IMR-90 (cell line): ENCODE results near the gene ERCC6. TPM values are rescaled to one million over a fixed set of nuclear protein-coding genes. Genes with fewer than 3 reads are reported as not detected.

Source experiments
- ATAC-seq: fragments of 200-7000 bp; cut with Tn5 transposase; 2 replicates; pipeline ENCODE4 v1.9.1; 2020; ENCODE audit warnings: low read depth, mild to moderate bottlenecking, moderate library complexity
- BruUV-seq: library from RNA; stranded (reverse); fragments of 400-500 nt; replicated peaks from 2 replicates; lab custom pipeline; 2021; lab: Mats Ljungman, UMichigan
- CTCF ChIA-PET: fragments of 300-600 bp; formaldehyde crosslinking; extraction: SDS; loops from one replicate; lab custom pipeline; 2021; ENCODE audit warnings: antibody characterized with exemption; lab: Yijun Ruan, JAX
- POLR2A ChIA-PET: fragments of 300-600 bp; sonication (Branson Sonifier 250); formaldehyde crosslinking; loops from one replicate; lab custom pipeline; 2022; ENCODE audit warnings: antibody characterized with exemption; ENCODE audit not compliant: unreplicated experiment; lab: Charles Lee
- DNase-seq: peaks from one replicate; pipeline ENCODE4 v3.0.0; 2013
- H2AFZ ChIP-seq: replicated peaks from 2 replicates; pipeline ENCODE3; 2013; ENCODE audit warnings: low read length, mild to moderate bottlenecking; ENCODE audit not compliant: poor library complexity
- H2AK5ac ChIP-seq: 2 replicates; pipeline ENCODE4 v1.6.1; 2013; ENCODE audit warnings: low read depth, low read length, inconsistent platforms
- H2AK9ac ChIP-seq: replicated peaks from 2 replicates; pipeline ENCODE3; 2013; ENCODE audit warnings: mild to moderate bottlenecking, low read depth, low read length, moderate library complexity; ENCODE audit not compliant: poor library complexity
- H2BK120ac ChIP-seq: 2 replicates; pipeline ENCODE4 v1.6.1; 2013; ENCODE audit warnings: low read depth, low read length, inconsistent platforms
- H2BK15ac ChIP-seq: 3 replicates; pipeline ENCODE4 v1.6.1; 2013; ENCODE audit warnings: low read depth, low read length, inconsistent platforms
- H2BK20ac ChIP-seq: 2 replicates; pipeline ENCODE4 v1.6.1; 2013; ENCODE audit warnings: low read depth, mild to moderate bottlenecking, inconsistent platforms, low read length, moderate library complexity
- H2BK5ac ChIP-seq: 2 replicates; pipeline ENCODE4 v1.6.1; 2013; ENCODE audit warnings: mild to moderate bottlenecking, low read depth, low read length, inconsistent platforms; ENCODE audit not compliant: poor library complexity, severe bottlenecking
- H3K14ac ChIP-seq: replicated peaks from 2 replicates; pipeline ENCODE4 v1.6.1; 2013; ENCODE audit warnings: low read depth, low read length, inconsistent platforms
- H3K18ac ChIP-seq: 2 replicates; pipeline ENCODE4 v1.6.1; 2013; ENCODE audit warnings: low read depth, low read length, control low read depth
- H3K23ac ChIP-seq: 2 replicates; pipeline ENCODE4 v1.6.1; 2013; ENCODE audit warnings: low read depth, low read length, inconsistent platforms
- H3K27ac ChIP-seq: 2 replicates; pipeline ENCODE4 v1.5.1; 2013; ENCODE audit warnings: mild to moderate bottlenecking, control low read depth, low read length; ENCODE audit not compliant: insufficient read depth
- H3K27me3 ChIP-seq: 2 replicates; pipeline ENCODE4 v1.6.1; 2013; ENCODE audit warnings: low read length; ENCODE audit not compliant: control insufficient read depth, insufficient read depth
- H3K36me3 ChIP-seq: 2 replicates; pipeline ENCODE4 v1.6.1; 2013; ENCODE audit warnings: low read length, mixed read lengths; ENCODE audit not compliant: control insufficient read depth, insufficient read depth
- H3K4ac ChIP-seq: 2 replicates; pipeline ENCODE4 v1.6.1; 2013; ENCODE audit warnings: low read depth, low read length, inconsistent platforms
- H3K4me1 ChIP-seq: 2 replicates; pipeline ENCODE4 v1.6.1; 2013; ENCODE audit warnings: low read length, mixed read lengths; ENCODE audit not compliant: control insufficient read depth, insufficient read depth
- H3K4me2 ChIP-seq: 2 replicates; pipeline ENCODE4 v1.6.1; 2013; ENCODE audit warnings: low read depth, mild to moderate bottlenecking, control low read depth, low read length, moderate library complexity
- H3K4me3 ChIP-seq: 2 replicates; pipeline ENCODE4 v1.5.1; 2013; ENCODE audit warnings: low read depth, mild to moderate bottlenecking, control low read depth, low read length, moderate library complexity; ENCODE audit not compliant: insufficient read depth
- H3K56ac ChIP-seq: 2 replicates; pipeline ENCODE4 v1.6.1; 2013; ENCODE audit warnings: low read length, inconsistent platforms; ENCODE audit not compliant: insufficient read depth; ENCODE audit errors: extremely low read depth
- H3K79me1 ChIP-seq, 2 experiments: 2 replicates each; pipeline ENCODE4 v1.6.1; 2013; ENCODE audit warnings: low read length in 2 of 2, inconsistent platforms in 1 of 2, low read depth in 1 of 2
- H3K9ac ChIP-seq: 2 replicates; pipeline ENCODE4 v1.6.1; 2013; ENCODE audit warnings: low read depth, low read length, control low read depth
- H3K9me1 ChIP-seq: 2 replicates; pipeline ENCODE4 v1.6.1; 2013; ENCODE audit warnings: low read length, inconsistent platforms; ENCODE audit not compliant: insufficient read depth
- H3K9me3 ChIP-seq: 2 replicates; pipeline ENCODE4 v1.6.1; 2013; ENCODE audit warnings: low read length; ENCODE audit not compliant: control insufficient read depth, insufficient read depth
- H4K20me1 ChIP-seq: 2 replicates; pipeline ENCODE4 v1.6.1; 2013; ENCODE audit warnings: low read length, inconsistent platforms; ENCODE audit not compliant: insufficient read depth
- H4K5ac ChIP-seq: 2 replicates; pipeline ENCODE4 v1.6.1; 2013; ENCODE audit warnings: mild to moderate bottlenecking, low read depth, low read length, control low read depth
- H4K8ac ChIP-seq, 2 experiments: 2 replicates each; pipeline ENCODE4 v1.6.1; 2013; ENCODE audit warnings: low read depth in 2 of 2, low read length in 2 of 2, control low read depth in 1 of 2, inconsistent platforms in 1 of 2
- H4K91ac ChIP-seq: 2 replicates; pipeline ENCODE4 v1.6.1; 2013; ENCODE audit warnings: low read depth, low read length, inconsistent platforms; ENCODE audit not compliant: insufficient read depth
- BHLHE40 ChIP-seq: fragments of 150-350 bp; IDR thresholded peaks from 2 replicates; pipeline ENCODE4 v1.6.1; 2016; ENCODE audit warnings: mild to moderate bottlenecking, low read depth, low read length
- CEBPB ChIP-seq: IDR thresholded peaks from 2 replicates; pipeline ENCODE4 v1.6.1; 2012; ENCODE audit warnings: low read depth, low read length, improper control_type of control experiment
- CHD1 ChIP-seq: IDR thresholded peaks from 2 replicates; pipeline ENCODE4 v1.6.1; 2012; ENCODE audit warnings: low read depth, low read length, improper control_type of control experiment
- FOS ChIP-seq: fragments of 150-350 bp; IDR thresholded peaks from 2 replicates; pipeline ENCODE4 v1.6.1; 2016; ENCODE audit warnings: low read depth, low read length
- MAFK ChIP-seq: IDR thresholded peaks from 2 replicates; pipeline ENCODE4 v1.6.1; 2012; ENCODE audit warnings: low read depth, low read length, improper control_type of control experiment
- MXI1 ChIP-seq: IDR thresholded peaks from 2 replicates; pipeline ENCODE4 v1.6.1; 2012; ENCODE audit warnings: low read depth, mild to moderate bottlenecking, low read length, moderate library complexity, borderline replicate concordance
- POLR2A ChIP-seq: IDR thresholded peaks from 2 replicates; pipeline ENCODE4 v1.6.1; 2012; ENCODE audit warnings: mild to moderate bottlenecking, low read depth, low read length
- RAD21 ChIP-seq: IDR thresholded peaks from 2 replicates; pipeline ENCODE4 v1.6.1; 2012; ENCODE audit warnings: low read length, improper control_type of control experiment
- RCOR1 ChIP-seq: IDR thresholded peaks from 2 replicates; pipeline ENCODE4 v1.6.1; 2012; ENCODE audit warnings: mild to moderate bottlenecking, low read length, improper control_type of control experiment; ENCODE audit not compliant: insufficient replicate concordance
- RFX5 ChIP-seq: IDR thresholded peaks from 2 replicates; pipeline ENCODE4 v1.8.0; 2012; ENCODE audit warnings: low read depth, mild to moderate bottlenecking, low read length, moderate library complexity
- SMC3 ChIP-seq: fragments of 150-350 bp; IDR thresholded peaks from 2 replicates; pipeline ENCODE4 v1.6.1; 2016; ENCODE audit warnings: low read depth, mild to moderate bottlenecking, antibody characterized with exemption, low read length, moderate library complexity
- USF2 ChIP-seq: fragments of 150-350 bp; IDR thresholded peaks from 2 replicates; pipeline ENCODE4 v1.6.1; 2017; ENCODE audit warnings: mild to moderate bottlenecking, antibody characterized with exemption, low read length, low read depth
- WGBS, 2 experiments: methylation state at CpG; one replicate each; pipeline versions ENCODE4 v1.1.5 to v1.1.7; 2013; ENCODE audit warnings: missing lambda C conversion rate in 2 of 2; ENCODE audit not compliant: insufficient read length in 1 of 2; ENCODE audit errors: extremely low coverage in 2 of 2; 5-methylcytosine and 5-hydroxymethylcytosine counted together
- dilution Hi-C: fragments of 300-500 bp; cut with HindIII; formaldehyde crosslinking; loops from one replicate; pipeline ENCODE4 v1.14.3; 2018; ENCODE audit warnings: low sequenced_read_pairs; ENCODE audit not compliant: unreplicated experiment
- in situ Hi-C: fragments of 300-500 bp; cut with MboI; formaldehyde crosslinking; loops from 3 replicates; pipeline ENCODE4 v1.14.3; 2019; ENCODE audit warnings: low sequenced_read_pairs, inconsistent platforms, mixed read lengths
- intact Hi-C: fragments of 100-400 bp; cut with micrococcal nuclease; formaldehyde crosslinking; loops from 2 replicates; pipeline ENCODE4 v1.10.0; 2022
- polyA plus RNA-seq, 3 experiments: library from polyadenylated mRNA; depleted of rRNA; stranded (reverse); fragments of >200 nt; gene quantifications; 2 replicates each; pipeline ENCODE4 v1.2.3, GENCODE V29; 2012; ENCODE audit warnings: low replicate concordance in 1 of 3
- total RNA-seq: library from RNA; depleted of rRNA; stranded (reverse); fragments of >200 nt; gene quantifications from 2 replicates; pipeline ENCODE4 v1.2.3, GENCODE V29; 2012
- TF ChIP-seq, protein P1 (sequence below): fragments of 150-350 bp; IDR thresholded peaks from 2 replicates; pipeline ENCODE4 v1.6.1; 2016; ENCODE audit warnings: low read depth, mild to moderate bottlenecking, low read length, moderate library complexity, borderline replicate concordance
- TF ChIP-seq, protein P2 (sequence below): conservative IDR thresholded peaks from 2 replicates; pipeline ENCODE4 v1.5.1; 2012; ENCODE audit warnings: mild to moderate bottlenecking, low read depth, low read length, improper control_type of control experiment

ERCC6 gene
- total and polyA plus RNA-seq, 2 of the 4 experiments (the other 2 are of a cell fraction), result 7.3 to 14.9 TPM

GRCh38 chr10:49571388-49571787, 32.5 kb upstream of the ERCC6 start:
- Histone ChIP-seq H2AFZ (no peak overlapping the region), H3K4me2 (no peak overlapping the region), H3K9me3 (peaks cover 5% of the 10 kb centered on the region), H3K18ac (no peak overlapping the region), H2BK120ac (no peak overlapping the region), H3K4me1 (no peaks in the 10 kb centered on the region), H4K8ac (no peak overlapping the region), H3K56ac (no peak overlapping the region), H3K36me3 (no peaks in the 10 kb centered on the region), H2BK5ac (no peak overlapping the region), H3K27ac (no peak overlapping the region), H4K5ac (no peak overlapping the region), H2AK9ac (no peak overlapping the region), H4K20me1 (no peaks in the 10 kb centered on the region), H3K4ac (no peak overlapping the region), H2AK5ac (no peak overlapping the region), H2BK20ac (no peak overlapping the region), H2BK15ac (no peak overlapping the region), H3K27me3 (peaks cover 2% of the 10 kb centered on the region; the same call in 1 of the 2 replicates), H3K23ac (no peak overlapping the region), H3K9ac (no peak overlapping the region), H3K4me3 (no peak overlapping the region), H3K14ac (no peak overlapping the region), H3K9me1 (no peaks in the 10 kb centered on the region; the same call in 1 of the 2 replicates), H4K91ac (no peak overlapping the region), H3K79me1 (no peaks in the 10 kb centered on the region)
- dilution Hi-C loops, result no loop called here
- TF ChIP-seq RCOR1 (no peak), CHD1 (no peak), POLR2A (no peak), RFX5 (no peak), MXI1 (no peak), RAD21 (no peak), USF2 (no peak), FOS (no peak), CEBPB (no peak), SMC3 (no peak), MAFK (no peak), BHLHE40 (no peak)
- TF ChIP-seq, protein P1, sequence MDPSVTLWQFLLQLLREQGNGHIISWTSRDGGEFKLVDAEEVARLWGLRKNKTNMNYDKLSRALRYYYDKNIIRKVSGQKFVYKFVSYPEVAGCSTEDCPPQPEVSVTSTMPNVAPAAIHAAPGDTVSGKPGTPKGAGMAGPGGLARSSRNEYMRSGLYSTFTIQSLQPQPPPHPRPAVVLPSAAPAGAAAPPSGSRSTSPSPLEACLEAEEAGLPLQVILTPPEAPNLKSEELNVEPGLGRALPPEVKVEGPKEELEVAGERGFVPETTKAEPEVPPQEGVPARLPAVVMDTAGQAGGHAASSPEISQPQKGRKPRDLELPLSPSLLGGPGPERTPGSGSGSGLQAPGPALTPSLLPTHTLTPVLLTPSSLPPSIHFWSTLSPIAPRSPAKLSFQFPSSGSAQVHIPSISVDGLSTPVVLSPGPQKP, result no peak
- TF ChIP-seq, protein P2, sequence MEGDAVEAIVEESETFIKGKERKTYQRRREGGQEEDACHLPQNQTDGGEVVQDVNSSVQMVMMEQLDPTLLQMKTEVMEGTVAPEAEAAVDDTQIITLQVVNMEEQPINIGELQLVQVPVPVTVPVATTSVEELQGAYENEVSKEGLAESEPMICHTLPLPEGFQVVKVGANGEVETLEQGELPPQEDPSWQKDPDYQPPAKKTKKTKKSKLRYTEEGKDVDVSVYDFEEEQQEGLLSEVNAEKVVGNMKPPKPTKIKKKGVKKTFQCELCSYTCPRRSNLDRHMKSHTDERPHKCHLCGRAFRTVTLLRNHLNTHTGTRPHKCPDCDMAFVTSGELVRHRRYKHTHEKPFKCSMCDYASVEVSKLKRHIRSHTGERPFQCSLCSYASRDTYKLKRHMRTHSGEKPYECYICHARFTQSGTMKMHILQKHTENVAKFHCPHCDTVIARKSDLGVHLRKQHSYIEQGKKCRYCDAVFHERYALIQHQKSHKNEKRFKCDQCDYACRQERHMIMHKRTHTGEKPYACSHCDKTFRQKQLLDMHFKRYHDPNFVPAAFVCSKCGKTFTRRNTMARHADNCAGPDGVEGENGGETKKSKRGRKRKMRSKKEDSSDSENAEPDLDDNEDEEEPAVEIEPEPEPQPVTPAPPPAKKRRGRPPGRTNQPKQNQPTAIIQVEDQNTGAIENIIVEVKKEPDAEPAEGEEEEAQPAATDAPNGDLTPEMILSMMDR, result no peak
- CTCF ChIA-PET, result no interaction called here
- intact Hi-C loops, result no loop called here
- POLR2A ChIA-PET, result no interaction called here
- no peak for ATAC-seq
- in situ Hi-C loops, result no loop called here
- peak; percentile 20 for DNase-seq
- WGBS, 2 experiments, result no CpG with 5 or more reads among the region's 2 CpGs
- BruUV-seq, result no TSS peak
